K562 (cell line): ENCODE measurements around the gene OBSCN. TPM values are rescaled to one million over a fixed set of nuclear protein-coding genes. Genes with fewer than 3 reads are reported as not detected.
A peak's percentile ranks its signal among the peaks of the same experiment; 100 is the strongest.

ENCODE experiments used
- ATAC-seq: fragments of 200-7000 bp; cut with Tn5 transposase; 3 replicates; pipeline ENCODE4 v1.9.1; 2020; ENCODE audit warnings: moderate library complexity
- BruUV-seq: library from RNA; stranded (reverse); fragments of 400-500 nt; replicated peaks from 2 replicates; lab custom pipeline; 2021; lab: Mats Ljungman, UMichigan
- CTCF ChIA-PET: fragments of 300-600 bp; formaldehyde crosslinking; extraction: SDS; loops from one replicate; lab custom pipeline; 2021; ENCODE audit warnings: low intra/inter-chr PET ratio; lab: Yijun Ruan, JAX
- POLR2A ChIA-PET: fragments of 300-600, 350-650 bp; sonication (Branson Sonifier 250); formaldehyde crosslinking; extraction: SDS; loops from one replicate; lab custom pipeline; 2021; ENCODE audit warnings: antibody characterized with exemption, inconsistent platforms; lab: Yijun Ruan, JAX
- DNase-seq, 4 experiments: peaks; one replicate each; pipeline versions ENCODE4 v3.0.0 to v3.0.0-alpha.2; 2011 to 2018; ENCODE audit warnings: low spot score in 3 of 4, mixed read lengths in 3 of 4; ENCODE audit errors: extremely low read depth in 1 of 4
- FAIRE-seq: peaks from 2 replicates; lab custom pipeline; 2011; peaks lifted over from hg19 to GRCh38; lab: Jason Lieb, UNC
- H2AFZ ChIP-seq: 2 replicates; pipeline ENCODE4 v1.6.0; 2011; ENCODE audit warnings: low read depth, low read length, control low read depth, inconsistent platforms
- H3K27ac ChIP-seq: fragments of 200-600 bp; 3 replicates; pipeline ENCODE4 v1.8.0; 2011; ENCODE audit warnings: low read depth, mild to moderate bottlenecking, control low read depth, inconsistent platforms, low read length, moderate library complexity, mixed read lengths; ENCODE audit errors: extremely low read depth
- H3K27me3 ChIP-seq, 2 experiments: fragments of 300-600 bp in 1 of 2; 2 replicates in 1 of 2; 3 replicates in 1 of 2; pipeline versions ENCODE4 v1.6.0 to v1.8.0; 2011; ENCODE audit warnings: inconsistent platforms in 2 of 2, low read length in 2 of 2, mild to moderate bottlenecking in 1 of 2, mixed read lengths in 1 of 2, moderate library complexity in 1 of 2; ENCODE audit not compliant: control insufficient read depth in 2 of 2, insufficient read depth in 2 of 2
- H3K36me3 ChIP-seq: fragments of 300-600 bp; 3 replicates; pipeline ENCODE4 v1.8.0; 2011; ENCODE audit warnings: mild to moderate bottlenecking, low read length, inconsistent platforms; ENCODE audit not compliant: control insufficient read depth, insufficient read depth
- H3K4me1 ChIP-seq, 2 experiments: fragments of 200-600 bp in 1 of 2; replicated peaks in 1 of 2; 2 replicates in 1 of 2; 3 replicates in 1 of 2; pipeline versions ENCODE4 v1.5.1 to v1.8.0; 2011; ENCODE audit warnings: inconsistent platforms in 2 of 2, low read length in 2 of 2, mild to moderate bottlenecking in 1 of 2, mixed read lengths in 1 of 2, moderate library complexity in 1 of 2; ENCODE audit not compliant: control insufficient read depth in 2 of 2, insufficient read depth in 2 of 2
- H3K4me2 ChIP-seq: 2 replicates; pipeline ENCODE4 v1.6.1; 2011; ENCODE audit warnings: low read length, control low read depth, inconsistent platforms, mixed read lengths; ENCODE audit not compliant: insufficient read depth
- H3K4me3 ChIP-seq: fragments of 200-600 bp; sonication (generic), shearing (Covaris generic); 2 replicates; pipeline ENCODE4 v1.5.1; 2016; ENCODE audit warnings: control low read depth, inconsistent platforms
- H3K79me2 ChIP-seq: fragments of 200-600 bp; 3 replicates; pipeline ENCODE4 v1.8.0; 2011; ENCODE audit warnings: low read length, inconsistent platforms; ENCODE audit not compliant: control insufficient read depth, insufficient read depth
- H3K9ac ChIP-seq, 2 experiments: 2 replicates each; pipeline versions ENCODE4 v1.6.0 to v1.6.1; 2011; ENCODE audit warnings: low read depth in 2 of 2, low read length in 2 of 2, control low read depth in 1 of 2, inconsistent platforms in 1 of 2, mild to moderate bottlenecking in 1 of 2, mixed read lengths in 1 of 2; ENCODE audit not compliant: insufficient read depth in 1 of 2
- H3K9me1 ChIP-seq: one replicate; pipeline ENCODE4 v1.6.0; 2011; ENCODE audit warnings: inconsistent platforms, mild to moderate bottlenecking, low read length, moderate library complexity; ENCODE audit not compliant: control insufficient read depth, insufficient read depth
- H3K9me3 ChIP-seq: replicated peaks from 2 replicates; pipeline ENCODE4 v1.5.1; 2011; ENCODE audit warnings: low read depth, low read length, inconsistent platforms; ENCODE audit not compliant: control insufficient read depth, insufficient read depth
- H4K20me1 ChIP-seq: replicated peaks from 2 replicates; pipeline ENCODE4 v1.6.1; 2011; ENCODE audit warnings: low read length, inconsistent platforms, mixed read lengths; ENCODE audit not compliant: control insufficient read depth, insufficient read depth
- AFF1 ChIP-seq, 2 experiments: fragments of 450-650 bp; IDR thresholded peaks; 2 replicates each; pipeline ENCODE4 v1.6.1; 2018; ENCODE audit warnings: mild to moderate bottlenecking in 2 of 2, low read depth in 1 of 2; ENCODE audit not compliant: partially characterized antibody in 2 of 2
- KDM2B ChIP-seq: fragments of 250-450 bp; sonication (Bioruptor Pico); IDR thresholded peaks from 2 replicates; pipeline ENCODE4 v1.8.0; 2021; ENCODE audit warnings: mild to moderate bottlenecking, moderate library complexity
- PHTF2 ChIP-seq: fragments of 250-450 bp; sonication (Bioruptor Pico); IDR thresholded peaks from 2 replicates; pipeline ENCODE4 v1.5.0; 2021; ENCODE audit warnings: mild to moderate bottlenecking
- SIX5 ChIP-seq, 2 experiments: IDR thresholded peaks; 2 replicates each; pipeline ENCODE4 v1.6.1; 2011; ENCODE audit warnings: low read length in 2 of 2, borderline replicate concordance in 1 of 2, low read depth in 1 of 2, mild to moderate bottlenecking in 1 of 2, moderate library complexity in 1 of 2; ENCODE audit not compliant: insufficient read depth in 1 of 2
- TCF7 ChIP-seq: sonication (generic); IDR thresholded peaks from 2 replicates; pipeline ENCODE4 v1.6.1; 2016; ENCODE audit warnings: antibody characterized with exemption, borderline replicate concordance
- ZBTB11 ChIP-seq, 3 experiments: fragments of 200-800 bp in 1 of 3; fragments of 250-450 bp in 1 of 3; fragments of 450-650 bp in 1 of 3; sonication (Bioruptor Pico) in 1 of 3; sonication (Bioruptor generic) in 1 of 3; formaldehyde crosslinking in 1 of 3; IDR thresholded peaks; 2 replicates each; pipeline versions ENCODE4 v1.6.1 to v1.8.0; 2016 to 2022; ENCODE audit warnings: mild to moderate bottlenecking in 2 of 3, missing genetic modification characterization in 2 of 3, missing compliant biosample characterization in 1 of 3, moderate library complexity in 1 of 3
- WGBS: fragments of 100-300 bp; shearing (Covaris generic); methylation state at CpG from one replicate; pipeline ENCODE4 v1.1.6; 2016; ENCODE audit warnings: low coverage, mixed read lengths; ENCODE audit not compliant: insufficient coverage; ENCODE audit errors: missing lambda C conversion rate; 5-methylcytosine and 5-hydroxymethylcytosine counted together
- in situ Hi-C: fragments of 300-500 bp; cut with MboI; formaldehyde crosslinking; loops from 4 replicates; pipeline ENCODE4 v1.15.0; 2018; ENCODE audit warnings: inconsistent platforms, mixed read lengths
- intact Hi-C: fragments of 100-400 bp; cut with micrococcal nuclease; formaldehyde crosslinking; loops from 2 replicates; pipeline ENCODE4 v1.14.2; 2022
- polyA plus RNA-seq, 8 experiments: library from polyadenylated mRNA; depleted of rRNA in 4 of 8; stranded (reverse) in 5 of 8; unstranded in 3 of 8; fragments of >200 nt; fragmentation: Nextera tagmentation in 2 of 8; fragmentation: Illumina TruSeq in 1 of 8; extraction: Ambion mirVana in 2 of 8; extraction: Trizol in 1 of 8; gene quantifications; 2 replicates each; pipeline versions ENCODE4 v1.2.1 to v1.2.3, GENCODE V29; 2011 to 2014; ENCODE audit warnings: inconsistent platforms in 1 of 8, missing spikeins in 1 of 8
- total RNA-seq, 7 experiments: library from RNA; depleted of rRNA in 6 of 7; stranded (reverse); fragments of >200 nt in 6 of 7; fragmentation: Illumina TruSeq in 2 of 7; extraction: Trizol in 2 of 7; gene quantifications; 2 replicates each; pipeline versions ENCODE4 v1.2.1 to v1.2.3, GENCODE V29; 2011 to 2021; ENCODE audit warnings: low replicate concordance in 1 of 7
- TF ChIP-seq, protein P1 (sequence below): fragments of 450-650 bp; formaldehyde crosslinking; IDR thresholded peaks from 2 replicates; pipeline ENCODE4 v1.4.0; 2020; ENCODE audit warnings: mild to moderate bottlenecking, mixed read lengths
- TF ChIP-seq, protein P2 (sequence below): sonication (generic); formaldehyde crosslinking; IDR thresholded peaks from 2 replicates; pipeline ENCODE4 v1.8.0; 2022; ENCODE audit warnings: mild to moderate bottlenecking, missing genetic modification reagents

OBSCN gene
- total and polyA plus RNA-seq, 9 of the 15 experiments (the other 6 are each of a cell fraction or from before 2014, with no cell fraction given), result 0.18 to 19.7 (median 3.6) TPM

- ATAC-seq (no peak), FAIRE-seq (no peak), DNase-seq (no peak)
- ChIA-PET POLR2A (interaction anchor here (0.5 to 2.9 kb wide), 3 partner anchors 9 to 12 kb away, joined by 3 to 10 read pairs (median 4); no protein-coding TSS in a partner anchor), CTCF (no interaction called here)
- Histone ChIP-seq H3K9me1 (peaks cover 4% of the 10 kb centered on the region), H2AFZ (no peak overlapping the region), H3K4me1 (peaks cover 11 to 43% of the 10 kb centered on the region in 2 experiments; a peak in 4 of 5 replicates), H4K20me1 (no peaks in the 10 kb centered on the region), H3K79me2 (no peaks in the 10 kb centered on the region), H3K27ac (no peak overlapping the region), H3K4me2 (no peak overlapping the region), H3K27me3 (peaks cover 27 to 44% of the 10 kb centered on the region in 2 experiments; a peak in 4 of 5 replicates), H3K9ac (peak overlapping the region in 1 of 2 experiments; percentile 32; a peak in 1 of 4 replicates), H3K36me3 (no peaks in the 10 kb centered on the region), H3K9me3 (no peaks in the 10 kb centered on the region), H3K4me3 (no peak overlapping the region)
- in situ Hi-C loops, result no loop called here
- intact Hi-C loops, result no loop called here
- 20% methylated on average over 31 of the region's 32 CpGs for WGBS
- BruUV-seq, result no TSS peak
- TF ChIP-seq AFF1 (IDR thresholded peaks at IDR 0.05; ENCODE audit: low read depth in 1 of 2, partially characterized antibody in 2 of 2) (no peak), ZBTB11 (CRISPR knock-in tag; IDR thresholded peaks at IDR 0.05) (no peak), SIX5 (IDR thresholded peaks at IDR 0.05; ENCODE audit: borderline replicate concordance in 1 of 2, insufficient read depth in 1 of 2, low read depth in 1 of 2, low read length in 2 of 2) (no peak), TCF7 (no peak), KDM2B (CRISPR knock-in tag) (no peak), PHTF2 (CRISPR knock-in tag) (no peak)
- TF ChIP-seq, protein P1, sequence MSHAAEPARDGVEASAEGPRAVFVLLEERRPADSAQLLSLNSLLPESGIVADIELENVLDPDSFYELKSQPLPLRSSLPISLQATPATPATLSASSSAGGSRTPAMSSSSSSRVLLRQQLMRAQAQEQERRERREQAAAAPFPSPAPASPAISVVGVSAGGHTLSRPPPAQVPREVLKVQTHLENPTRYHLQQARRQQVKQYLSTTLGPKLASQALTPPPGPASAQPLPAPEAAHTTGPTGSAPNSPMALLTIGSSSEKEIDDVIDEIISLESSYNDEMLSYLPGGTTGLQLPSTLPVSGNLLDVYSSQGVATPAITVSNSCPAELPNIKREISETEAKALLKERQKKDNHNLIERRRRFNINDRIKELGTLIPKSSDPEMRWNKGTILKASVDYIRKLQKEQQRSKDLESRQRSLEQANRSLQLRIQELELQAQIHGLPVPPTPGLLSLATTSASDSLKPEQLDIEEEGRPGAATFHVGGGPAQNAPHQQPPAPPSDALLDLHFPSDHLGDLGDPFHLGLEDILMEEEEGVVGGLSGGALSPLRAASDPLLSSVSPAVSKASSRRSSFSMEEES (CRISPR knock-in tag), result no peak
- TF ChIP-seq, protein P2, sequence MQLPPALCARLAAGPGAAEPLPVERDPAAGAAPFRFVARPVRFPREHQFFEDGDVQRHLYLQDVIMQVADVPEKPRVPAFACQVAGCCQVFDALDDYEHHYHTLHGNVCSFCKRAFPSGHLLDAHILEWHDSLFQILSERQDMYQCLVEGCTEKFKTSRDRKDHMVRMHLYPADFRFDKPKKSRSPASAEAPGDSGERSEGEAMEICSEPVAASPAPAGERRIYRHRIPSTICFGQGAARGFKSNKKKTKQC (CRISPR knock-in tag), result no peak
Measured at GRCh38 chr1:228287541-228288425, 79.9 kb downstream of the OBSCN start.
